ENCODE measurements around the gene LRRC74B.

DNA sequence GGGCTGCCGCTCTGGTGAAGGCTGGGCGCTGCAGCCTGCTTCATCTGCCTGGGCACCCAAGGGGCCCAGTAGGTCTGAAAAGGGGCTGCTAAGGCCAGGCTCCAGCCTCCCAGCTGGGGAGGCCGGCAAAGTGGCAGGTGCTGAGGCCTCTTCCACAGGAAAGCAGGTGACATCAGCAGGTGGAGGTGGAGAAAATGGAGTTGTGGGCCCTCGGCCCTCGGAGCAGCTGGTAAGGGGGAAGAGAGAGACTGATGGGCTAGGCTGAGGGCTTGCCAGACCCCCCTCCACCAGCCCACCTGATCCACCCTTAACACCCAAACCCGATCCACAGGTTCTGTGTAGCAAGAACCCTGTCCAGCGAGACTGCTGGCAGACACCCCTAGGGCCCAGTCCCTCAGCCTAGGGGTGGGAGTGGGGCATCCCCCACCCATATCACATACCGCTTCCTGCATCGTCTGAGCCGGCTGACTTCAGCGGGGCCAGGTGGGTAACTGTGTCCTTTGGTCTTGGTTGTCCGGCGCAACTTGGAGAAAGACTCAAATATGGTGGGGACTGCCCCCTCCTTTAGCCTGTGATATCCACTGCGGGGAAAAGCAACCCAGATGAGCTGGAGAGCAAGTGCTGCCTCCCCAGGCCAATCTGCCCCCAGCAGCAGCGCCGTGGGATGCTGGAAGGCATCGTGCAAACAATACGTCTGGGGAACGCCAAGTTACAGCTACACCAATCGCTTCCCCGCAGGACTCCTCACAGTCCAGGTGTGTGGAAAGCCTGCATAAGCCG lies 45.3 kb upstream of the LRRC74B start:
- TF ChIP-seq SUZ12 (IDR thresholded peaks at IDR 0.05; ENCODE audit: extremely low read depth, insufficient read depth, insufficient read length) (no peak), YY1 (IDR thresholded peaks at IDR 0.05; ENCODE audit: insufficient read depth, insufficient read length) (no peak), ZNF274 (IDR thresholded peaks at IDR 0.05; ENCODE audit: low read depth, low read length) (no peak)
